HepG2 (cell line): ENCODE measurements around the gene TRIP4. TPM values are rescaled to one million over a fixed set of nuclear protein-coding genes. Genes with fewer than 3 reads are reported as not detected.

Experiments used
- CEBPB ChIP-seq: IDR thresholded peaks from 2 replicates; pipeline ENCODE4 v1.6.1; 2011; ENCODE audit warnings: low read depth, low read length, improper control_type of control experiment, borderline replicate concordance
- CHD2 ChIP-seq: IDR thresholded peaks from 2 replicates; pipeline ENCODE4 v1.6.1; 2011; ENCODE audit warnings: low read depth, low read length, improper control_type of control experiment
- FLYWCH1 ChIP-seq: sonication (generic); formaldehyde crosslinking; IDR thresholded peaks from 2 replicates; pipeline ENCODE4 v1.8.1; 2023; ENCODE audit warnings: mild to moderate bottlenecking, missing genetic modification reagents
- FOXA3 ChIP-seq: IDR thresholded peaks from 2 replicates; pipeline ENCODE4 v1.6.1; 2016; ENCODE audit warnings: missing genetic modification reagents, missing compliant biosample characterization
- FOXP1 ChIP-seq, 2 experiments: fragments of 450-650 bp in 1 of 2; IDR thresholded peaks; 2 replicates each; pipeline ENCODE4 v1.6.1; 2017 to 2018; ENCODE audit warnings: antibody characterized with exemption in 1 of 2
- HMG20A ChIP-seq: IDR thresholded peaks from 2 replicates; pipeline ENCODE4 v1.6.1; 2016; ENCODE audit warnings: borderline replicate concordance
- IRX3 ChIP-seq: sonication (generic); formaldehyde crosslinking; IDR thresholded peaks from 2 replicates; pipeline ENCODE4 v1.8.1; 2023; ENCODE audit warnings: mild to moderate bottlenecking, low read depth, missing genetic modification reagents, borderline replicate concordance
- MEF2D ChIP-seq: sonication (generic); formaldehyde crosslinking; IDR thresholded peaks from 2 replicates; pipeline ENCODE4 v1.5.1; 2020; ENCODE audit warnings: mild to moderate bottlenecking, missing genetic modification reagents
- PAF1 ChIP-seq: IDR thresholded peaks from 2 replicates; pipeline ENCODE4 v1.6.1; 2016; ENCODE audit warnings: missing genetic modification reagents, missing compliant biosample characterization
- RFX5 ChIP-seq: IDR thresholded peaks from 2 replicates; pipeline ENCODE4 v1.6.1; 2011; ENCODE audit warnings: low read depth, low read length, improper control_type of control experiment
- SNAPC2 ChIP-seq: sonication (generic); formaldehyde crosslinking; IDR thresholded peaks from 2 replicates; pipeline ENCODE4 v1.8.1; 2022; ENCODE audit warnings: mild to moderate bottlenecking, missing genetic modification reagents
- SP1 ChIP-seq, 2 experiments: fragments of 450-650 bp in 1 of 2; sonication (generic) in 1 of 2; formaldehyde crosslinking in 1 of 2; IDR thresholded peaks; 2 replicates each; pipeline versions ENCODE4 v1.4.0 to v1.6.1; 2016 to 2020; ENCODE audit warnings: missing genetic modification reagents in 1 of 2
- TOE1 ChIP-seq: sonication (generic); formaldehyde crosslinking; IDR thresholded peaks from 2 replicates; pipeline ENCODE4 v1.4.0; 2020; ENCODE audit warnings: mild to moderate bottlenecking, missing genetic modification reagents
- ZBTB38 ChIP-seq: sonication (generic); formaldehyde crosslinking; IDR thresholded peaks from 2 replicates; pipeline ENCODE4 v1.5.1; 2020; ENCODE audit warnings: mild to moderate bottlenecking, missing genetic modification reagents
- ZBTB42 ChIP-seq: sonication (generic); formaldehyde crosslinking; IDR thresholded peaks from 2 replicates; pipeline ENCODE4 v1.5.0; 2020; ENCODE audit warnings: mild to moderate bottlenecking, missing genetic modification reagents
- ZFP82 ChIP-seq: sonication (generic); formaldehyde crosslinking; IDR thresholded peaks from 2 replicates; pipeline ENCODE4 v1.5.1; 2020; ENCODE audit warnings: mild to moderate bottlenecking, missing genetic modification reagents, borderline replicate concordance
- ZNF205 ChIP-seq: IDR thresholded peaks from 2 replicates; pipeline ENCODE4 v1.6.1; 2018; ENCODE audit warnings: missing biosample characterization, missing genetic modification reagents
- ZNF235 ChIP-seq: sonication (generic); formaldehyde crosslinking; IDR thresholded peaks from 2 replicates; pipeline ENCODE4 v1.8.1; 2023; ENCODE audit warnings: mild to moderate bottlenecking, missing genetic modification reagents, borderline replicate concordance
- ZNF24 ChIP-seq: fragments of 450-650 bp; IDR thresholded peaks from 2 replicates; pipeline ENCODE4 v1.6.1; 2017; ENCODE audit warnings: antibody characterized with exemption, mild to moderate bottlenecking
- ZNF558 ChIP-seq: sonication (generic); formaldehyde crosslinking; IDR thresholded peaks from 2 replicates; pipeline ENCODE4 v1.9.0; 2022; ENCODE audit warnings: mild to moderate bottlenecking, missing genetic modification reagents, borderline replicate concordance
- ZNF724P ChIP-seq: sonication (generic); formaldehyde crosslinking; IDR thresholded peaks from 2 replicates; pipeline ENCODE4 v1.8.0; 2022; ENCODE audit warnings: missing genetic modification reagents, borderline replicate concordance
- ZNF790 ChIP-seq: sonication (generic); formaldehyde crosslinking; IDR thresholded peaks from 2 replicates; pipeline ENCODE4 v1.8.0; 2022; ENCODE audit warnings: missing genetic modification reagents, mild to moderate bottlenecking, borderline replicate concordance
- polyA plus RNA-seq, 8 experiments: library from polyadenylated mRNA; depleted of rRNA in 3 of 8; stranded (reverse) in 7 of 8; unstranded in 1 of 8; fragments of >200 nt; fragmentation: Illumina TruSeq in 4 of 8; extraction: Trizol in 4 of 8; gene quantifications; 2 replicates each; pipeline versions ENCODE4 v1.2.1 to v1.2.3, GENCODE V29; 2011 to 2016; ENCODE audit warnings: low read depth in 4 of 8, missing spikeins in 1 of 8, mixed read lengths in 1 of 8; ENCODE audit not compliant: insufficient read depth in 1 of 8
- total RNA-seq, 5 experiments: library from RNA; depleted of rRNA; stranded (reverse); fragments of >200 nt; fragmentation: Illumina TruSeq; extraction: Trizol; gene quantifications; 2 replicates each; pipeline ENCODE4 v1.2.3, GENCODE V29; 2016; ENCODE audit warnings: low read depth in 1 of 5
- TF ChIP-seq, protein P1 (sequence below): sonication (generic); formaldehyde crosslinking; IDR thresholded peaks from 2 replicates; pipeline ENCODE4 v1.9.0; 2022; ENCODE audit warnings: low read depth, missing genetic modification reagents
- TF ChIP-seq, protein P2 (sequence below): sonication (generic); formaldehyde crosslinking; IDR thresholded peaks from 2 replicates; pipeline ENCODE4 v1.5.0; 2020; ENCODE audit warnings: mild to moderate bottlenecking, missing genetic modification reagents
- TF ChIP-seq, protein P3 (sequence below): sonication (generic); formaldehyde crosslinking; IDR thresholded peaks from 2 replicates; pipeline ENCODE4 v1.8.1; 2023; ENCODE audit warnings: mild to moderate bottlenecking, missing genetic modification reagents

TRIP4 gene
- total and polyA plus RNA-seq, 2 of the 13 experiments (the other 11 are each of a cell fraction or from before 2014, with no cell fraction given), result 7.1 to 11.8 TPM

DNA sequence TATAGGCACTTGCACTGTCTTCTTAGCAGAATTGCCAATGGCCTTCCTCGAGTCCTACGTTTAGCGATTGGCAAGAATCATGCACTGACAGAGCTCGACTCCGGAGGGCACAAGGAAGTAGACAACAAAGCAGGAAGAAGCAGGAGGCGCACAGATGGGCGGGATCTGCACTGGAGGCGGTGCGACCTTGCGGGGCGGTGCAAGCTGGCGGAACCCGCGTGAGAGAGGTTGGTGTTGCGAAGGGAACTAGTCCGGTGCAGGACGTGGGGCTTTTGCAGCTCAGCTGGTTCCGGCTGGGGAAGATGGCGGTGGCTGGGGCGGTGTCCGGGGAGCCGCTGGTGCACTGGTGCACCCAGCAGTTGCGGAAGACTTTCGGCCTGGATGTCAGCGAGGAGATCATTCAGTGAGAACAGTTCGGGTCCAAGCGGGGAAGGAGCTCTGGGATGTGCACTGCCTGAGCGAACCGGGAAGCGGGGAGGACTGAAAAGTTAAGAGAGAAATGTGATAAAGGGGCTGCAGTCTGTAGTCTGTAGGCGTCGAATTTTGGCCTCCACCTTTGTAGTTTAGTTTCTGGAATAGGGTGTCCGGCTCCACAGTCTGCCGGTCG is at the start of gene TRIP4 (continued):
- TF ChIP-seq FLYWCH1 (CRISPR knock-in tag), result 0 out of 2 replicates have a peak, but pooled peaks have one; percentile 54
- TF ChIP-seq ZNF558 (CRISPR knock-in tag), result 0 out of 2 replicates have a peak, but pooled peaks have one; percentile 71
- TF ChIP-seq FOXA3 (CRISPR knock-in tag), result peak; percentile 85
- TF ChIP-seq, protein P1, sequence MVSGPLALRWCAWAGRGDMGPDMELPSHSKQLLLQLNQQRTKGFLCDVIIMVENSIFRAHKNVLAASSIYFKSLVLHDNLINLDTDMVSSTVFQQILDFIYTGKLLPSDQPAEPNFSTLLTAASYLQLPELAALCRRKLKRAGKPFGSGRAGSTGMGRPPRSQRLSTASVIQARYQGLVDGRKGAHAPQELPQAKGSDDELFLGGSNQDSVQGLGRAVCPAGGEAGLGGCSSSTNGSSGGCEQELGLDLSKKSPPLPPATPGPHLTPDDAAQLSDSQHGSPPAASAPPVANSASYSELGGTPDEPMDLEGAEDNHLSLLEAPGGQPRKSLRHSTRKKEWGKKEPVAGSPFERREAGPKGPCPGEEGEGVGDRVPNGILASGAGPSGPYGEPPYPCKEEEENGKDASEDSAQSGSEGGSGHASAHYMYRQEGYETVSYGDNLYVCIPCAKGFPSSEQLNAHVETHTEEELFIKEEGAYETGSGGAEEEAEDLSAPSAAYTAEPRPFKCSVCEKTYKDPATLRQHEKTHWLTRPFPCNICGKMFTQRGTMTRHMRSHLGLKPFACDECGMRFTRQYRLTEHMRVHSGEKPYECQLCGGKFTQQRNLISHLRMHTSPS, result peak; percentile 47; the same call in 1 of the 2 replicates
- peak; percentile 47; the same call in 1 of the 2 replicates for TF ChIP-seq ZNF24
- TF ChIP-seq ZNF205 (CRISPR knock-in tag), result peak; percentile 96
- peak; percentile 66; the same call in 1 of the 2 replicates for TF ChIP-seq HMG20A (CRISPR knock-in tag)
- peak; percentile 98 for TF ChIP-seq ZBTB38 (CRISPR knock-in tag)
- TF ChIP-seq SP1 (IDR thresholded peaks at IDR 0.05), result no peak
- peak; percentile 99 for TF ChIP-seq SP1 (CRISPR knock-in tag; IDR thresholded peaks at IDR 0.05)
- peak; percentile 76; the same call in 1 of the 2 replicates for TF ChIP-seq ZFP82
- TF ChIP-seq ZNF790 (CRISPR knock-in tag), result peak; percentile 93
- TF ChIP-seq CHD2, result no peak
- peak; percentile 66 for TF ChIP-seq FOXP1 (IDR thresholded peaks at IDR 0.05)
- TF ChIP-seq FOXP1 (CRISPR knock-in tag; IDR thresholded peaks at IDR 0.05), result peak; percentile 58
- peak; percentile 64; the same call in 1 of the 2 replicates for TF ChIP-seq RFX5
- TF ChIP-seq TOE1 (CRISPR knock-in tag), result no peak
- no peak for TF ChIP-seq ZBTB42
- no peak for TF ChIP-seq IRX3 (CRISPR knock-in tag)
- no peak; the same call in 1 of the 2 replicates for TF ChIP-seq ZNF235 (CRISPR knock-in tag)
- TF ChIP-seq, protein P2, sequence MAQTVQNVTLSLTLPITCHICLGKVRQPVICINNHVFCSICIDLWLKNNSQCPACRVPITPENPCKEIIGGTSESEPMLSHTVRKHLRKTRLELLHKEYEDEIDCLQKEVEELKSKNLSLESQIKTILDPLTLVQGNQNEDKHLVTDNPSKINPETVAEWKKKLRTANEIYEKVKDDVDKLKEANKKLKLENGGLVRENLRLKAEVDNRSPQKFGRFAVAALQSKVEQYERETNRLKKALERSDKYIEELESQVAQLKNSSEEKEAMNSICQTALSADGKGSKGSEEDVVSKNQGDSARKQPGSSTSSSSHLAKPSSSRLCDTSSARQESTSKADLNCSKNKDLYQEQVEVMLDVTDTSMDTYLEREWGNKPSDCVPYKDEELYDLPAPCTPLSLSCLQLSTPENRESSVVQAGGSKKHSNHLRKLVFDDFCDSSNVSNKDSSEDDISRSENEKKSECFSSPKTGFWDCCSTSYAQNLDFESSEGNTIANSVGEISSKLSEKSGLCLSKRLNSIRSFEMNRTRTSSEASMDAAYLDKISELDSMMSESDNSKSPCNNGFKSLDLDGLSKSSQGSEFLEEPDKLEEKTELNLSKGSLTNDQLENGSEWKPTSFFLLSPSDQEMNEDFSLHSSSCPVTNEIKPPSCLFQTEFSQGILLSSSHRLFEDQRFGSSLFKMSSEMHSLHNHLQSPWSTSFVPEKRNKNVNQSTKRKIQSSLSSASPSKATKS (CRISPR knock-in tag), result no peak
- TF ChIP-seq MEF2D (CRISPR knock-in tag), result peak; percentile 93
- peak; percentile 86; the same call in 1 of the 2 replicates for TF ChIP-seq ZNF724P (CRISPR knock-in tag)
- no peak for TF ChIP-seq PAF1 (CRISPR knock-in tag)
- no peak for TF ChIP-seq CEBPB
- TF ChIP-seq SNAPC2 (CRISPR knock-in tag), result 0 out of 2 replicates have a peak, but pooled peaks have one; percentile 52
- TF ChIP-seq, protein P3, sequence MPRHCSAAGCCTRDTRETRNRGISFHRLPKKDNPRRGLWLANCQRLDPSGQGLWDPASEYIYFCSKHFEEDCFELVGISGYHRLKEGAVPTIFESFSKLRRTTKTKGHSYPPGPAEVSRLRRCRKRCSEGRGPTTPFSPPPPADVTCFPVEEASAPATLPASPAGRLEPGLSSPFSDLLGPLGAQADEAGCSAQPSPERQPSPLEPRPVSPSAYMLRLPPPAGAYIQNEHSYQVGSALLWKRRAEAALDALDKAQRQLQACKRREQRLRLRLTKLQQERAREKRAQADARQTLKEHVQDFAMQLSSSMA (CRISPR knock-in tag), result peak; percentile 98
